Measurements from ENCODE around the gene PTPN18. TPM values are rescaled to one million over a fixed set of nuclear protein-coding genes. Genes with fewer than 3 reads are reported as not detected.
A peak's percentile ranks its signal among the peaks of the same experiment; 100 is the strongest.

PTPN18 gene
- total and polyA plus RNA-seq, 2 donors (not counting 1 experiment from before 2014, with no cell fraction given) = 91.0 to 102 TPM

DNA sequence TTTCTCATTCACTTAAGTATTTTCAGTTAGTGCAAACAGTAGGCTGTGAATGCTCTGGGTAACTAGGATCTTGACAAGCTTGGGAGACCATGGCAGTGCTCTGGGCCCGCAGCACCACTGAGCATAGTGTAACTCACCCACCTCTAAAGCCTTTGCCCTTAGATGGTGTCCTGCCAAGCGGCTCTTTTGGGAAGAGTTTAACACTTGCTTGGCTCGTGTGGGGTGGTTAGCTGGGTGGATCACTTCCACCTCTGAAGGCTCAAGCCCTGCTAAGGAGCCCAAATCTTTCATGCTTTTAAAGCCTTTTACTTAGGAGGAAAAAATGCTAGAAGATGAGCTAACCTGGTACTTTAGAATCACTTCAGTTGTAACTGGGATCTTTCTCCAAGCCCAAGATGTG is 33.9 kb downstream of the PTPN18 start:
- peak overlapping the region; percentile 94 for H3K4me3 Mint-ChIP-seq
- no peak overlapping the region for H3K4me3 ChIP-seq (ENCODE audit: control extremely low read depth in 1 of 5, extremely low read depth in 1 of 5, insufficient read depth in 1 of 5, low read depth in 2 of 5, low read length in 4 of 5)
- peak overlapping the region; percentile 89 for H3K4me2 ChIP-seq (replicated peaks; ENCODE audit: low read depth, low read length, poor library complexity, severe bottlenecking)
- no peak for ATAC-seq (ENCODE audit: low read depth)
- peak overlapping the region in 1 of 2 donors; percentile 34 for H3K27ac ChIP-seq (ENCODE audit: low read length in 2 of 2)
- TF ChIP-seq, protein P1, sequence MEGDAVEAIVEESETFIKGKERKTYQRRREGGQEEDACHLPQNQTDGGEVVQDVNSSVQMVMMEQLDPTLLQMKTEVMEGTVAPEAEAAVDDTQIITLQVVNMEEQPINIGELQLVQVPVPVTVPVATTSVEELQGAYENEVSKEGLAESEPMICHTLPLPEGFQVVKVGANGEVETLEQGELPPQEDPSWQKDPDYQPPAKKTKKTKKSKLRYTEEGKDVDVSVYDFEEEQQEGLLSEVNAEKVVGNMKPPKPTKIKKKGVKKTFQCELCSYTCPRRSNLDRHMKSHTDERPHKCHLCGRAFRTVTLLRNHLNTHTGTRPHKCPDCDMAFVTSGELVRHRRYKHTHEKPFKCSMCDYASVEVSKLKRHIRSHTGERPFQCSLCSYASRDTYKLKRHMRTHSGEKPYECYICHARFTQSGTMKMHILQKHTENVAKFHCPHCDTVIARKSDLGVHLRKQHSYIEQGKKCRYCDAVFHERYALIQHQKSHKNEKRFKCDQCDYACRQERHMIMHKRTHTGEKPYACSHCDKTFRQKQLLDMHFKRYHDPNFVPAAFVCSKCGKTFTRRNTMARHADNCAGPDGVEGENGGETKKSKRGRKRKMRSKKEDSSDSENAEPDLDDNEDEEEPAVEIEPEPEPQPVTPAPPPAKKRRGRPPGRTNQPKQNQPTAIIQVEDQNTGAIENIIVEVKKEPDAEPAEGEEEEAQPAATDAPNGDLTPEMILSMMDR (IDR thresholded peaks at IDR 0.05) = no peak
- TF ChIP-seq EZH2 (IDR thresholded peaks at IDR 0.05; ENCODE audit: borderline replicate concordance, insufficient read depth, low read depth, low read length, poor library complexity, severe bottlenecking) = no peak
- no peaks in the 10 kb centered on the region for H4K20me1 ChIP-seq (ENCODE audit: control insufficient read depth, insufficient read depth, low read length, poor library complexity, severe bottlenecking)
- CTCF ChIA-PET = interaction anchor here (1.4 to 1.8 kb wide), 3 partner anchors 12 to 47 kb away, joined by 5 to 12 read pairs (median 9); partner anchors contain the start of gene IMP4
- H3K27me3 ChIP-seq (replicated peaks in 1 of 4; ENCODE audit: control extremely low read depth in 1 of 4, control insufficient read depth in 3 of 4, insufficient read depth in 4 of 4, low read length in 3 of 4) = no peaks in the 10 kb centered on the region
- intact Hi-C loops (cut with micrococcal nuclease) = loop anchor here (5.0 kb wide), 1 partner anchor 32 kb away; the partner anchor contains the start of gene PTPN18
- no CpG with 5 or more reads among the region's 3 CpGs for WGBS (ENCODE audit: insufficient coverage)
- POLR2A ChIA-PET = interaction anchor here (0.7 to 1.3 kb wide), 2 partner anchors 17 to 47 kb away, joined by 3 to 7 read pairs; partner anchors contain the start of gene IMP4
- H3K27ac Mint-ChIP-seq = peak overlapping the region; percentile 95
- no peak overlapping the region for H3K9ac ChIP-seq (ENCODE audit: low read length)
- H3K9me3 ChIP-seq (ENCODE audit: control extremely low read depth in 1 of 3, control insufficient read depth in 2 of 3, insufficient read depth in 1 of 3, low read length in 2 of 3) = peaks cover 0 to 5% (median 0%) of the 10 kb centered on the region in 3 donors
- no peak for DNase-seq
- H3K9me3 Mint-ChIP-seq (ENCODE audit: insufficient read depth) = no peaks in the 10 kb centered on the region
- no peaks in the 10 kb centered on the region for H3K27me3 Mint-ChIP-seq
- peaks cover 64% of the 10 kb centered on the region for H3K4me1 Mint-ChIP-seq
- H3K4me1 ChIP-seq (ENCODE audit: control insufficient read depth in 2 of 2, insufficient read depth in 2 of 2, low read length in 2 of 2) = peaks cover 37 to 69% of the 10 kb centered on the region in 2 donors
- H3K36me3 ChIP-seq (replicated peaks in 1 of 2; ENCODE audit: control extremely low read depth in 1 of 2, control insufficient read depth in 1 of 2, extremely low read depth in 1 of 2, insufficient read depth in 2 of 2, low read length in 1 of 2) = no peaks in the 10 kb centered on the region
- H3K79me2 ChIP-seq (ENCODE audit: control insufficient read depth, insufficient read depth, low read length) = no peaks in the 10 kb centered on the region
- no peak overlapping the region for H2AFZ ChIP-seq (ENCODE audit: insufficient read depth, low read depth, low read length, poor library complexity, severe bottlenecking)

DNA sequence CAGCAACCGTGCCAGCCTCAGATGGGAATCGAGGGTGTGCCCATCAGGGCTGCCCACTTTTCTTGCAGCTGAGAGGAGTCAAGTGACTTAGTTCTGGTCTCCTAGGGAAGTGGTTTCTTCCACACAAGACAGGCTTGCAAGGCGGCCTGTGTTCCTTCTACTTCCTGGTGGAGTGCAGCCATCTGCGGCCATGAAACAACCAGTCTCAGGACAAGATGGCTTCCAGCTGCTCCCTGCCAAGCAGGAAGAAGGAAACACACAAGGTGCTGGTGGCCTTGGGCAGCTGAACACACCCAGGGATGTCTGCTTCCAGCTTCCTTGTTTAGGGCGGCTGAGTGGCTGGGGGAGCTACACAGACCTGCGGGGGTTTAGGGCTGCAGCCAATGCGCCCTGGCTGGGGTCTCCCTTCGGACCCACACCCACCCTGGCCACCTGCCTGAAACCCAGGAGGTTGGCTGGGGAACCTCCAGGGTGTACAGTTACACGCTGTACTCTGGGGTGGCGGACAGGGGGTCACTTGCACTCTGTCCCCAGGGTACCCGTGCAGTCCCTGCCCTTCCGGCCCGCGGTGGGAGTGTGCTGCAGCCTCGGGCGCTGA is 34.7 kb downstream of the PTPN18 start:
- TF ChIP-seq EZH2 (IDR thresholded peaks at IDR 0.05; ENCODE audit: borderline replicate concordance, insufficient read depth, low read depth, low read length, poor library complexity, severe bottlenecking) = no peak
- Histone ChIP-seq H2AFZ (ENCODE audit: insufficient read depth, low read depth, low read length, poor library complexity, severe bottlenecking) (peak overlapping the region; percentile 83), H3K9me3 (ENCODE audit: control extremely low read depth in 1 of 3, control insufficient read depth in 2 of 3, insufficient read depth in 1 of 3, low read length in 2 of 3) (peaks cover 0 to 5% (median 0%) of the 10 kb centered on the region in 3 donors), H3K27me3 (replicated peaks in 1 of 4; ENCODE audit: control extremely low read depth in 1 of 4, control insufficient read depth in 3 of 4, insufficient read depth in 4 of 4, low read length in 3 of 4) (no peaks in the 10 kb centered on the region), H3K4me3 (ENCODE audit: control extremely low read depth in 1 of 5, extremely low read depth in 1 of 5, insufficient read depth in 1 of 5, low read depth in 2 of 5, low read length in 4 of 5) (peak overlapping the region in 4 of 5 experiments; percentile 61 to 72 (median 64)), H3K4me1 (ENCODE audit: control insufficient read depth in 2 of 2, insufficient read depth in 2 of 2, low read length in 2 of 2) (peaks cover 33 to 61% of the 10 kb centered on the region in 2 donors), H3K9ac (ENCODE audit: low read length) (peak overlapping the region; percentile 76), H3K36me3 (replicated peaks in 1 of 2; ENCODE audit: control extremely low read depth in 1 of 2, control insufficient read depth in 1 of 2, extremely low read depth in 1 of 2, insufficient read depth in 2 of 2, low read length in 1 of 2) (no peaks in the 10 kb centered on the region), H3K4me2 (replicated peaks; ENCODE audit: low read depth, low read length, poor library complexity, severe bottlenecking) (peak overlapping the region; percentile 89), H4K20me1 (ENCODE audit: control insufficient read depth, insufficient read depth, low read length, poor library complexity, severe bottlenecking) (no peaks in the 10 kb centered on the region), H3K79me2 (ENCODE audit: control insufficient read depth, insufficient read depth, low read length) (no peaks in the 10 kb centered on the region), H3K27ac (ENCODE audit: low read length in 2 of 2) (peak overlapping the region; percentile 14 to 21)
- DNase-seq (peak; percentile 43), ATAC-seq (ENCODE audit: low read depth) (peak; percentile 11)
- CTCF ChIA-PET = interaction anchor here (0.7 to 1.8 kb wide), 4 partner anchors 13 to 47 kb away, joined by 3 to 12 read pairs (median 4); partner anchors contain the start of gene IMP4
- POLR2A ChIA-PET = interaction anchor here (0.7 to 1.3 kb wide), 3 partner anchors 14 to 48 kb away, joined by 3 to 7 read pairs (median 3); partner anchors contain the start of gene IMP4
- Mint-ChIP-seq H3K4me3 (peak overlapping the region; percentile 94), H3K27me3 (no peaks in the 10 kb centered on the region), H3K27ac (peak overlapping the region; percentile 95), H3K9me3 (ENCODE audit: insufficient read depth) (no peaks in the 10 kb centered on the region), H3K4me1 (peaks cover 59% of the 10 kb centered on the region)
- intact Hi-C loops (cut with micrococcal nuclease) = loop anchor here (1.0 to 5.0 kb wide), 2 partner anchors 18 to 33 kb away; partner anchors contain the start of gene PTPN18
- 52% methylated on average over 16 of the region's 16 CpGs for WGBS (ENCODE audit: insufficient coverage)
